ENCODE data around the gene TOM1L2.
"Not testable (repeated sequence)": the region's sequence is repeated elsewhere in the genome, so short reads cannot be mapped to it uniquely, and the experiment has no call there.

The TOM1L2 gene

DNA sequence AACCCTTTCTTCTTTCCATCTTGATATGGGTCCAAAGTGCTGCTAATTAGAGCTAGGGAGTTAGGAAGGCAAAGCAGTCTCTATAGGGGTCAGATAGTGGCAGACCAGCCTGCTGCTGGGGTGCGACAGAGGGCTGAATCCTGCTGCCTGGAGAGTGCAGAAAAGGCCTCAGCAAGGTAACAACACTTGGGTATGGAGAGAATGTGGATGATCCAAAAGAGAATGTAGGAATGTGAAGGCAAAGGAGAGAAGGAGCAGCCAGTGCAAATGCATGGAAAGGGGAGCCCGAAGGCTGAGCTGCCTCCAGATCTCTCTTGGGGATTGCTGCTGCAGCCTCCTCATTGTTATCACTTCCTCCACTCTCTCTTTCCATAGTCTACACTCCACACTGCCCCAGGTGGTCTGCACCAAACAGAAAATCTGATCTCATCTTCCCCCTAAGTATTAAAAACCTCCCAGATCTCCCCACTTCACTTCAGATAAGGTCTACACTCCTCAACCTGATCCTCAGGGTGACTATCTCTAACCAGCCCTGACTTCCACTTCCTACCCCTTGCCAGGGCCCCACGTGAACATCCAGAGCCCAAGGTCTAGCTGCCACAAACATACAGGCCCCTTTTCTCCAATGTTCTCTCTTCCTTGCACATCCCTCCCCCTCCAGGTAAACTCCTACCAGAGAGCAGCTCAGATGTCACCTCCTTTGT, 28.8 kb downstream of the TOM1L2 start:
- DNase-seq (ENCODE audit: low spot score), result no peak

DNA sequence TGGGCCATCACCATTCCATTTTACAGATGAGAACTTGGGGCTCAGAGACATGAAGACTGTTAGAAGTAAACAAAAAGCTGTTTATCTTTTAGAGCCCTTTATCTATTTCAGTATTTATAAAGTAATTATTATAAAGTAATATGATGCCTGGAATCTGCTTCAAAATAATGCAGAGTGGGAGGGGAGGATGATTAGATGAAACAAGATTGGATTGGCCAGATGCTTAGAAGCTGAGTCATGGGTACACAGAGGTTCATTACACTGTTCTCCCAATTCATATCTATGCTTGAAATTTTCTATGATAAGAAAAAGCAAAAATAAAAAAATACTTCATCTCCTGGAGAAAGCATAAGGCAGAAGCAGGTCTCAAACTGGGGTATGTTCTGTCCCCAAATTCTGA, 29.4 kb downstream of the TOM1L2 start:
- peak; percentile 71 for DNase-seq (ENCODE audit: low spot score)

DNA sequence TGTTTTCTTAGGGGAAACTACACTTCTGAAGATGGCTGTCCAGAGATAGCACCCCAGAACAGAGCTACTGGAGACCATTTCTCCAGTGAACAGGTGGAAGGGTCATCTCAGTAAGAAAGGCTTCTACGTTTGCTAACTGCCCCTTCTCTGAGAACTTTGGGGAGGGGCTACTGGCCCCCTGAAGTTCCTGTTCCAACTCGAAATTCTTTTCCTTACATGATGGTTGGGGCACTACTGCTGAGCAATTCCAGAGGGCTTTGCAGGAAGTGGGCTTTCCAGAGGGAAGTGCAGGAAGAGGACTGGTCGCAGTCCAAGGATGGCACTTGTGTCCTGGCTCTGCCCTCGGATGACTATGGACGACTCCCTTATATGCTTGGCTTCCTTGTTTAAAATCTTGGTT, 31.2 kb downstream of the TOM1L2 start:
- no peak for DNase-seq (ENCODE audit: low spot score)

DNA sequence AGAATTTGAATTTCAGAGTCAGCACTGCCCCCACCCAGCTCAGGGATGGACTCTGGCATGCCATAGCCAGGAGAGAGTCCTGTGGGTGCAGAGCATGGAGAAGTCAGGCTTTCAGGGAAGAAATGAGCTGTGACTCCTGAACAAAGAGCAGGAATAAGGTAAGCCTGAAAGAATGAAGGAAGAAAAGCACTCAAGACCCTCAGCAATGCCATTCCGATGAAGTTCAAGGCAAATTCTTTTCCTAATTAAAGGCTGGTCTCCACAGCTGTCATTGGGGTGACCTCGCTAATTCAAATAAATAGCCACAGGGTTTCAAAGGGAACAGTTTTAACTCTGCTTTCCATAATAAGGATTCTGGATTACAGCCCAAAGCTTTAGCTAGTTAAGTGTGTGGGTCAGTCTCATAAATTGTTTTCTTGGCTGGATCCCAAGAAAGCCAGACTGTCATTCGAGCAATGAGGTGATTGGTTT, 31.7 kb downstream of the TOM1L2 start:
- DNase-seq (ENCODE audit: low spot score), result peak; percentile 33

DNA sequence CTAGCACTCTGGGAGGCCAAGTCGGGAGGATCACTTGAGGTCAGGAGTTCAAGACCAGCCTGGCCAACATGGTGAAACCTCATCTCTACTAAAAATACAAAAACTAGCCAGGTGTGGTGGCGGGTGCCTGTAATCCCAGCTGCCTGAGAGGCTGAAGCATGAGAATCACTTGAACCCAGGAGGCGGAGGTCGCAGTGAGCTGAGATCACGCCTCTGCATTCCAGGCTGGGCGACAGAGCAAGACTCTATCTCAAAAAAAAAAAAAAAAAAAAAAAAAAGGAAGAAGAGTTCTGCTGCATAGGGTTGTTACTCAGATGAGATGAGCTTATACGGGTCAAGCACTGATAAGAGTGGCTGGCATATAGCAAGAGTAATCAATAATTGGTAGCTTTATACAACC, 32.3 kb downstream of the TOM1L2 start:
- not testable (repeated sequence) for DNase-seq (ENCODE audit: low spot score)

DNA sequence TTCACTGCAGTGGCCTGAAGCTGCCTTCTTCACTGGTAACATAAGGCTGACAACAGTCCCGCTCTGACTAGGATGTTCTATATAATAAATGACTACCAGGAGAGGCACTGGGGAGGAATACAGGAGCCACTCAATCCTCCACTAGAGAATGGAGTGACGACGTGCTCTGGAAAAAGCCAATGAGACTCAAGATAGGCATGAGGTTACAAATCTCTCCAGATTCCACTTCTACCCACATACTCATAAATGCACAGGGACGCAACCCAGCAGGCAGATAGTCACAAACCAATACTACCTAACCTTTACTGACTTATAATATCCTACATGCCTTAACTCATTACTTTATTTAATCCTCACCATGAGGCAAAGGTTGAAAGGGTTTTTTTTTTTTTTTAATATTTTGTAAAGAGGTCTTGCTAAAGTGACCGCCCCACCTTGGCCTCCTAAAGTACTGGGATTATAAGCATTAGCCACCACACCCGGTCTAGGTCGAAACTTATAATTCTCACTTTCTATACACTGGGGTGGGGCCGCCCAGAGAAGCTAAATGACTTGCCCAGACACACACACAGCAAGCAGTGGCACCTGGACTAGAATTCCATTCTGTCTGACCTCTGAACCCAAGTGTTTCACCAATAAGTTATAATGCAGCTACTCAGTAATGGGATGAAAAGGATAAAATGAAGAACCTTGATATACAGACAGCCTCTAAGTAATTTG, 33.7 kb downstream of the TOM1L2 start:
- no peak for DNase-seq (ENCODE audit: low spot score)

DNA sequence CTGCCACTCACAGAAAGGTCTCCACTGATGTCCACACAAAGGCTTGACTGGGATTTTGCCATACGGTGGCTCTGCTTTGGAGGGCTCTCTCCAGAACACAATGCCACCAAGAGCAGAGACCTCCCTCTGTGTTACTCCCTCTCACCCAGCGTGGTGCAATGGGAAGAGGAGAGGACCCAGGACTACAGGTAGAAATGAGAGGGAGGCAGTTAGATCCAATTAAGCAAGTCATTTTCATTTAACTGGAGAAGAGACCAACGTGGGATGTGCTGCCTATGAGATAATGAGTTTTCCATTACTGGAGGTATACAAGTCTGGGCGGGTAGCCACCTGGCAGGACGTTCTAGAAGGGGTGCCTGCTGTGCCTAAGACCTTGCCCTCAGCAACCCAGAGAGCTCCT, 34.2 kb downstream of the TOM1L2 start:
- DNase-seq (ENCODE audit: low spot score), result no peak

DNA sequence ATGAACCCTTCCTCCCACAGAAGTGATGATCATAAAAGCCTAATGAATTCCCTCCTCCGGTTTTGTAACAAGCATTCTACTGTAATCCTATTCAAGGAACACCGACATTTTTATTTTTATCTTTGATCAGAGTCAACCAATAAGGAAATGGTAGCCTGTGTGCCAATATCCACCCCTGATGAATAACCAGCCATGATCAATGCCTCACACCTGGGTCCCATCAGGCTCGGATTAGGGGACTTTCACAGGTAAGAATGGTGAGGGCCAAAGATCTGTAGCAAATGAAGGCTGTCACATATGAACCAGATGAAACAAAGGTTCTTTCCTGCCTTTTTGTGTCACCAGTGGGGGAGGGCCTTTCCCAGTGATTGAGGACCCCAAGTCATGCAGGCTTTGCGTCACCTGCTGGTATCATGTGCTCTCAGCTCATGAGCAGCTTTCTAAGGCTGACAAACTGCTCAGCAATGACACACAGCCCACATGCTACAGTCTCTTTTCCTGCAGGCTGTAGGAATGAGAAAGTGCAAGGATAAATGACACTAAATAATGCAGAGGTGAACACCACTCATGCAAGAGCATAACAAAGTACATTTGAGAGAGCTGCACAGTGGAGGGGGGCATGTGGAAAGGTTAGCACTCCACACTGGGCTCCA, 34.9 kb downstream of the TOM1L2 start:
- DNase-seq (ENCODE audit: low spot score), result no peak

DNA sequence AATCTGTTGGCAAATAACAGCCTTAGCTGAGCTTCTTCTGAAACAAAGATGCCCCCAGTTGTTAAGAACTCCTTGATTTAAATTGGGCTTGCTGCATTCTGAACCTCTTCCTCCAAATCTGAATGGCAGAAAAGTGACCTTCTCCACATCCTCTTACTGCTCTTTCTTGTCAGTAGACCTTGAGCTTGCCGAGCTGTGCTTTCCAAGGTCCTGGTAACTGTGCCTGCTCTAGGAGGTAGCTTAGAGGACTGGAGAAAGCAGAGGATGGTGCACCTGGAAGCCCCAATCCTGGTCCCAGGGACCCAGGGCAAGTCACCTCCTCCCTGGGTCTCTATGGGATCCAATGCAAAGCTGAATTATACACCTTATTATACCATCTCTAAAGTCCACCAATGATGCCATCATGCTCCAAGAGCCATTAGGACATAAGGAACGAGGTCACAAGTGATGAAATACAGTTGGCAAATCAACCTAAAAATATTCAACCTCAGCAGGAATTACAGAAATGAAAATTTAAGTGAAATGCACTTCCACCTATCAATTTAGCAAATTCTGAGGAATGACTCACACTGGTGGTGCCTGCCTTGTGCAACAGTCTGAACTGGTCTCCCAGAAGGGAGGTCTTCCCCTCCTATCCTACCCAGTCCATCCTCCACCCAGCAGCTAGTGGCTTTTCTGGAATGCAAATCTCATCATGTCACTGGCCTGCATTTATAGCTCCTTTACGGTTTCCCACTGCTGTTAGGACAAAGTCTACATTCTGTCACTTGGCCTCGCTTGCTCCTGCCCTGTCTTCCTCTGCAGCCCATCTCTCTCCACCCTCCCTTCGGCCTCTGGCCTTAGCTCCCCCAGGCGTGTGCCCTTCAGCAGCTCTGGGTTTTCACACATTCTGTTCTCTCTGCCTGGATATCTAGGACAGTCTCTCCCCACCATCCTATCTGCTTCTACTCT, 36.6 kb downstream of the TOM1L2 start:
- DNase-seq (ENCODE audit: low spot score), result peak; percentile 93

DNA sequence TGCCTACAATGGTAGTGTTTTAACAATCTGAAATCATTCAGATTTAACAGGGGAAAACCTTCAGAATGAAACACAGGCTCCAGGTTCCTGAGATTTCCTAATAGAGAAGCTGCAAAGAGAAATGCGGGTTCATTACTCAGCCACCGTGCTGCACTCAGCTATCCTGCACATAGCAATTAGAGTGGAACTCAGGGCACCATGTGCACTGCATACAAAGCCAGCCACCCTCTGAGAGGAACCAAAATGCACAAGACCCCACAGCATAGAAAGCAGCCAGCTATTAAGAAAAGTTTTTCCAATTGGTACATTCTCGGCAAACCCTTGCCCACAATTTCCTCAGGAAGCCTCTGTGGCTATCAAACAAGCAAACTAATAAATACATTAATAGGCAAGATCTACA, 37.4 kb downstream of the TOM1L2 start:
- no peak for DNase-seq (ENCODE audit: low spot score)

DNA sequence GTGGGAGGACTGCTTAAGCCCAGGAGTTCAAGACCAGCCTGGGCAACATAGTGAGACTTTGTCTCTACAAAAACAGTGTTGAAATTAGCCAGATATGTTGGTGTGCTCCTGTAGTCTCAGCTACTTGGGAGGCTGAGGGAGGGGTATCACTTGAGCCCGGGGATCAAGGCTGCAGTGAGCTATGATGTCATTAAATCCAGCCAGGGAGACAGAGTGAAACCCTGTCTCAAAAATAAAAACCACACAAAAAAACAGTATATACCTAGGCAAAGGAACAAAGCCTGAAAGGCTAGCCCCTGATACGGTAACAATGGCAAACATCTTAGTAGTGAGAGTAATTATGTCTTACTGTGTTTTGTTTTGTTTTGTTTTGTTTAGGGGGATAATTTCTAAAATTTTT, 38.0 kb downstream of the TOM1L2 start:
- DNase-seq (ENCODE audit: low spot score), result no peak

DNA sequence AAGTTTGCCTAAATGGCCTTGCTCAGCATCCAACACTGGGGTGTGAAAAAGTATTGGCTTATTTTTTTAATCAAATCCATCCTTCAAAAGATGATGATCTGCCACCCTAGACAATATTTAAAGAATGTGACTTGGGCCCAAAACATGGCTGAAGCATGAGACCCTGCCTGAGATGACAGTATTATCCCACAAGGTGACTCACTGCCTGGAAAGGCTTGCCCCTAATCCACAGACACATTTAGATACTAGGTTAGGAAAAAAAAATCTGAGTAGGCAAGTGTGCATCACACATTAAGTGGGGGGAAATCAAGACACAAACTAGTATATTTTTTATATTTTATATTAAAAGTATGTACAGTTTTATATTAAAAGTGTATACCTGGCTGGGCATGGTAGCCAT, 38.4 kb downstream of the TOM1L2 start:
- DNase-seq (ENCODE audit: low spot score), result no peak

DNA sequence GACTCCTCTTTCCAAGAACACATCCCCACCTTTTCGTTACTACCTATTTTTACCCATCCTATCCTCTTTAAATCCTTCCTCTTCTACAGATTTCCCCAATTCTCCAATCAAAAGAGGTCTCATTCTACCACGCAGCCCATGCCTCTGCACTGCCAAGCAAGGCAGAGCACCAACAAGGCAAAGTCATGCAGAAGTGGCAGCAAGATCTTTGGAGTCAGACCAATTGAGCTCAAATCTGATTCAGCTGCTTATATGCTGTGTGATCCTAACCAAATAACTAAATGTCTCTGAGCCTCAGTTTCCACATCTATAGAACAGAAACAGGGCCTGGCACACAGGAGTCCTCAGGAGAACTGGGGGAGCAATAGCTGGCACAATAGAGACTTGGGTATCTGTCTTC, 41.0 kb downstream of the TOM1L2 start:
- no peak for DNase-seq (ENCODE audit: low spot score)

DNA sequence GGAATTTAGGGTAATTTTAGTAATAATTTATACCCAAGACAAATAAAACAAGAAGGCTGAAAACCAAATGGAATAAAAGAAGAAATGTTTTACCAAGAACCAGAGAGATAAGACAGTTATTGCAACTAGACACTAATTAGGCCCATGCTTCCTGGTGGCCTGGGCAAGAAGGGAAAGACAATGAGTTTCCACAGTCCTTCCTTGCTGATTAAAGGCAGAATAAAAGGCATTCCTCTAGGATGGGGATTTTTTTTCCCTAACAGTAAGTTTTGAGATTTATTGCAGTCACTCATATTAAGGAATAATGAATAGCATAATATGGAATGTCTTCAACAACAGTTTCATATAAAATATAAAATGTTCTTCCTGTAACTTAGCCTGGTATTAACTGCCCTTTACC, 41.5 kb downstream of the TOM1L2 start:
- DNase-seq (ENCODE audit: low spot score), result no peak

DNA sequence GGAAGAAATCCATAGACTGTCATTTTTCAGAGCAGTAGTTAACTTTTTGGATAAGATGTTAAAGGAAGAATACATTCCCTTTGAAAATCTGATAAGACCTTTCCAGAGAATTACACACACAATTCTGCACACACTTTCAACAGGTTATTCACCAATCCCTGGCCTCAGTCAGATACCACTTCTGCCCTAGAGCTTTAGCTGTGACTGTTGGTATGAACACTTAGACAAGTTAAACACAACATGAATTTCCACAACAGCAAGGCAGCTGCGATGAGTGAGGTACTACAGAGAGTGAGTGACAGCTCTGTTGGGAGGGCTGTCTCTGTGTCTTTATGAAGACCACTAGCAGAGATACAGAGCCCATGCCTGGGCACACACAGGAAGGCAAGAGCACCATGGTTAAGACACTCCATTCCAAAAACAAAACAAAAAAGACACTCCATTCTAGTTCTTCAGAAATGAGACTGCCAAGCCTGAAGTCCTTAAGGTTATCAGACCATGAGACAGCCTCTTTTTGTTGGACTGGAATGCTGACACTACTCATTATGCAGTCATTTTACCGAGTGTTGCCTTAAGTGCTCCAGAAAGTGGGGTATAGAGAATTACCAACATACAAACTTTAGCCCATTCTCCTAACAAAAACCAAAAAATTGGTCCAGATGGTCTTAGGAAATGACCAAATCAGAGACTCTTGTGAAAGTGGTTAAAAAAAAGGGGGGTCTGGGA, 42.4 kb downstream of the TOM1L2 start:
- no peak for DNase-seq (ENCODE audit: low spot score)

DNA sequence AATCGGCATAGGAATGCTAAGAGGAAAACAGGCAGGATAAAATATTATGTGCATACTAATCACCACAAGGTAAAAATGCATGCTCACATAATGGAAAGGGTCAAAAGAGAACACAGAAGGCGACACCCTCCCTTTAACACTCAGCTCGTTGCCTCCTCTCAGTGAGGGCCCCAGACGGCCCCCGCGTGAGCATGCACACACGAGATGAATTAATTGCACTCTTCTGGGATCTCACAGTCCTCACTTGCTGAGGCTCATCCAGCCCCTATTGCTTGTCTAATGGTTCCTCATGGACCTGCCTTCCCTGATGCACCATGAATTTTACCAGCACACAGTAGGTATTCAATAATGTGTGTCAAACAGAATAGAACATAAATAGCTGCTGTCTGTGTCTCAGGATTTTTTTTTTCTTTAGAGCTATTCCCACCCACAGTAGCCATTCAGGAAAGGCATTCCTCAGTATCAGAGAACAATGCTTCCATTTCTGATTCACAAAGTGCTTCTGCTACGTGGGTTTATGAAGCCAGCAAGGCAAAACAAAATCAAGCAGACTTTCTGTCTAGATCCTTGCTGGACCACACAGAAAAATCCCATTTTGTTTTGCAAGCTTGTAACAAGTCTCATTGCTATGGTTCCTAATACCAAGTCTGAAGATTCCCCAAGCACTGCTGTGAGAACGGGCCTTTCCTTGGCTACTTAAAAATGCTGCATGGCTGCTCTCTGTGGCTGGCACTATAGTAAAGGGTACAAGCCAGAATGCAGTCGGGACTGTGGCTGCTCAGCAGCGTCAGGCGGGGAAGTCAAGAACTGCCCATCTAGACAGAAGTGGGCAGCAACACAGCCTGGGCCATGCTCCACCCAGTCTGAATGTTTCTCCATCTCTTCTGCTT, 43.6 kb downstream of the TOM1L2 start:
- DNase-seq (ENCODE audit: low spot score), result no peak

DNA sequence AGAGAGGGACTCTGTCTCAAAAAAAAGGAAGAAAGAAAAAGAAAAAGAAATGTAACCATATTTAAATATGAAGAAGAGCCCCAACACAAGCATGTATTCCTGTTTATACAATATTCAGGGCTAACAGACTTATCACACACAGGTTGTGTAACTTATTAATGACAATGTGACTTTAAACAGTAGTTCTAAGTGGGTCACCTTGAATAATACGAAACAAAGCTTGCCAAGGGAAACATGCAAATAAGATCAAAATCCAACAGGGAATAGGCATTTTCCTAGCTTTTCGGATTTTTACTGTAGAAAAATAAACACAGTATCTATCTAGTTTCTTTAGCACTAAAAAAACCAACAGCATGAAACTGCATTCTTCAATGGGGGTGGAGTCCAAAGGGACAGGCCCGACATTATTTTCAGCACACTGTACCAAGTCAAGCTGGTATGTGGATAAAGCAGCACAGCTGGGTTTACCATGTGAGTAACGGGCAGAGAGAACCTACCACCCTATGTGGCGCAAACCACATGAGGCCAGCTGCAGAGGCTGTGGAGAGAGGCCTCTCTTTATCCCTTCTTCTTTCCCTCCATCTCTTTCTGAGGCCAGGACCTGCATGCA, 45.3 kb downstream of the TOM1L2 start:
- no peak for DNase-seq (ENCODE audit: low spot score)

DNA sequence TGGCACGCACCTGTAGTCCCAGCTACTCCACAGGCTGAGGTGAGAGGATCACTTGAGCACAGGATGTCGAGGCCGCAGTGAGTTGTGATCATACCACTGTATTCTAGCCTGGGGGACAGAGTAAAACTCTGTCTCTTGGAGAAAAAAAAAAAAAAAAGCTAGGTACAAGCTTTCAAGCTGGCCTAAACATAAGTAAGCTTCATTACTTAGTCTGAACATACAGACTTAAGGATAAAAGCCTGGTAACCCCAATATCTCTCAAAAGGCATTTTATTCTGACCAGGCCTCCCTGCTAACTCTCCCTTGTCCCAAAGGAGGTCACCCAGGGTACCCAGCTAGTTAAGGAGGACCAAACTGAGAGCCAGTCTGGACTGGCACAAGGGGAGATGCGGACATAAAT, 46.2 kb downstream of the TOM1L2 start:
- no peak for DNase-seq (ENCODE audit: low spot score)

DNA sequence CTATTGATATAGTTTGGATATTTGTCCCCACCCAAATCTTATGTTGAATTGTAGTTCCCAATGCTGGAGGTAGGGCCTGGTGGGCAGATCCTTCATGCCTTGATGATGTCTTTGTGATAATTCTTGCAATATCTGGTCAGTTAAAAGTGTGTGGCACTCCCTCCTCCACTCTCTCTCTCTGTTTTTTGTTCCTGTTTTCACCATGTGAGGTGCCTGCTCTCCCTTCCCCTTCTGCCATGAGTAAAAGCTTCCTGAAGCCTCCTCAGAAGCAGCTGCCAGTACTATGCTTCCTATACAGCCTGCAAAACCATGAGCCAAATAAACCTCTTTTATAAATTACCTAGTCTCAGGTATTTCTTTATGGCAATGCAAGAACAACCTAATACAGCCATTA, 47.3 kb downstream of the TOM1L2 start:
- DNase-seq (ENCODE audit: low spot score), result no peak

Measured in GM03348 (cell line).